HG03571 (cell line): Measurements from ENCODE around the gene ZBTB8B.
"Not testable (repeated sequence)": the region's sequence is repeated elsewhere in the genome, so short reads cannot be mapped to it uniquely, and the experiment has no call there.

Experiments
- ATAC-seq: cut with Tn5 transposase; IDR thresholded peaks from one replicate; pipeline ENCODE4 v1.9.1; 2021; ENCODE audit not compliant: unreplicated experiment

ZBTB8B gene

DNA sequence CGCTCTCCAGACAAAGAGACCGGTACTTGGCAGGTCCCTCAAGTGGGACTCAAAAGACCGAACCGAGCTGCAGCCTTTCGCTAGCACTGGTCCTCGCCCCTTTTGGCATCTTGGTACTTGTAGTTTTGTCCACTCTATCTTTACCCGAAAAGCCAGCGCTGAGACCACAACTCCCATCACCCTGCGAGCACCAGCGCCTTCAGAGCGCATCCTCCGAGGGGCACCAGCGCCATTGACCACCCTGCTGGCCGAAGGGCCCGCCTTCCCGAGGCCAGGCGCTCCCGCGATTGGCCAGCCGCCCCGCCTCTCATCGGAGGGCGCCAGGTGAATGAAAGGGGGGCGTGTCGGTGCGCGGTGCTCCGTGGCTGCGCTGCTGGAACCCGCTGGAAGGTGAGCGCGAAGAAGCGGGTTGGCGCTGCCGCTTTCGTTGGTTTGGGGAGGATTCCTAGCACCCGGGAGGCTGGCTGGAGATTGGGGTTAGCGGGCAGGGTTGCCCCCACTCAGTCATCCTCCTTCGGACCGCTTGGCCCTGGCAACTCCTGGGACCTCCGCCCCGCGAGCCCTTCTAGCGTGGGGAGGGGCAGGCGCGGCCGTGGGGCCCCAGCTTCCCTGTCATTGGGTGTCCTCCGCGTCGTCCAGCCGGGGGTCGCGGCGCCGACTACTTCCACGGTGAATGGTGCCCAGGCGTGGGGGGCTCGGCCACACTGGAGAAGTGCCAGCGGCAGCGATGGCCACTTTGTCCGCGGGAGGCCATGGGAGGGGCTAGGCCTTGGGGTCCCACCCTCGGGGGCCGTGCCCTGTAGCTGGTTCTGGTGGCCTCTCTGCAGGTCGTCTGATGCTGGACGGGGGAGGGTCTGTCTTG lies at the start of gene ZBTB8B:
TSS of gene ZBTB8B (plus strand) at position 357 of the 862 bp plus-strand sequence. CDS start 5,553 bp downstream, outside the sequence.
- no peak for ATAC-seq

DNA sequence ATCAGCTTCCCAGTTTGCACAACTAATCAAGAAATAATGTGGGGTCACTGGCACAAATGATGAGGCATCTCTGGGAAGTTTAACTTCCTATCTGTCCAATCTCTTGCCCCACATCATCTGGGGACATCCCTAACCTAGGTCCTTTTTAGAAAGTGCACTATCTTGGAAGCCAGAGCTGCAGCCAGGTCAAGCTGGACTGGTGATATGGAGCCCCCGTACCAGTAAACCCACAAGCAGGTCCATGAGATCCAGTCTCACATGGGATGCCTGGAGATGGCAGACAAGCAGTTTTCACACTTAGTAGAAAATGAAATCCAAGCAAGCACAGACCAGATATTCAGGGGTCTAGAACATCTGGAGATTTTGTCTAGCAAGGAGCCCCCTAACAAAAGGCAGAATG lies 43.1 kb upstream of the ZBTB8B start:
- ATAC-seq = no peak

DNA sequence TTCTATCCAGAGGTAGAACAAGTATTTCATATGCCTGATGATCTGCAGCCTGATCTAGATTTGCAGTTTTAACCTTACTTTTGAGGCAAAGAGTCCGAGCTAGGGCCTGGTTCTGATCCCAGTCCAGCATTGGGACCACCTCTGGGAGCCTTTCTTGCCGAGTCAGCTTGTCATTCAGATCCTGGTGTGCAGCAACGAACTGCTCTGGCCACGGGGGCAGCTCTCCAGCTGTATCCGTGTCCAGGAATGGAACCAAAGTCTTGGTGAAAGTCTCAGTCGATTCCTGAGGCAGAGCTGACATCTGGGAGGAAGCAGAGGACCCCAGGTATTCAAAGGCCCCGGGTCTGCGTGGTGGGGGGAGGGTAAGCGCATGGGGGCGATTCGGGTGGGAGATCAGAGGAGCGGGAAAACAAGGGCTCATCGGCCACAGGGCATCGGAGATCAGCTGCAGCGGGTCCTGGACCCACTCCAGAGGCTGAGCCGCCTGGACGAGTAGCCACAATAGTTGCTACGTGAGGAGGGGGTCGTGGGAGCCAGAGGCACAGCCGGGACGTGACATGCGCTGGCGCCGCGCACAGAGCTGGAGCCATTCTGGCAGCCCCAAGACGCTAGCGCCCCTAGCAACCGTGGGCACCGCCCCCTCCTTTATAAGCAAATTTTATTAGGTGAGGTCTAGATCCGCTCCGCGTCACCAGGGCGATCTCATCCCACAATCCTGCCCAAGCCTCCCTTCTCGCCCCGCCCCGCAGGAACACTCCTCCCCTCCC lies 38.2 kb upstream of the ZBTB8B start:
- no peak for ATAC-seq

DNA sequence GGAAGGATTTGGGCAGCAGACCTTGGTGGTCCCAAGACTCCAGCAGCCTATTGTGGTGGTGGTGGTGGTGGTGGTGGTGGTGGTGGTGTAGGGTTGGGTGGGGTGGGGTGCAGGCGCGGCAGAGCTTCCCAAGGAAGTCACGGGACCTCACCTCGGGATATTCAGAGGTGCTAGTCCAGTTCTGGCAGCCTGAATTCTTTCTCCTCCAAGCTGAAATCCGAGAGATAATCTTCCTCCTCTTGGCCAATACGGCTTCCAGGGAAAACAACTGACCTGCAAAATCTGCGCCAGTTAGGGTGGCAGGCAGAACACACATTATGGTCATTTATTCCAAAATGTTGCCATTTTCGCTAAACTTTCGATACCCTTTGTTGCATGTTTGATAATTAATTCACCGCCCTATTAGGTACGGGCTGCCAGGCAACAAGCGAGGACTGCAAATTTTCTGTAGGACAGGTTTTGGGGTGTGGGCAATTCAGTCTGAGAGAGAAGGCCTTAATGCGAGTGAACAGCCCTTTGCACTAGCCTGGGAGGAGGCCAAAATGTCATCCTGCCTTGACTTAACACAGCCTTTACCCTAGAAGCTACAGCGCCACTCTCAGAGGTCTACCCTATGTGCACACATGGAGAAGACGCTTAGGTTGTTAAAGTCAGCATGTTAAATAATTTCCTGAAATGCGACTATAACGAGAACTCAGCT lies 37.5 kb upstream of the ZBTB8B start:
- no peak for ATAC-seq

DNA sequence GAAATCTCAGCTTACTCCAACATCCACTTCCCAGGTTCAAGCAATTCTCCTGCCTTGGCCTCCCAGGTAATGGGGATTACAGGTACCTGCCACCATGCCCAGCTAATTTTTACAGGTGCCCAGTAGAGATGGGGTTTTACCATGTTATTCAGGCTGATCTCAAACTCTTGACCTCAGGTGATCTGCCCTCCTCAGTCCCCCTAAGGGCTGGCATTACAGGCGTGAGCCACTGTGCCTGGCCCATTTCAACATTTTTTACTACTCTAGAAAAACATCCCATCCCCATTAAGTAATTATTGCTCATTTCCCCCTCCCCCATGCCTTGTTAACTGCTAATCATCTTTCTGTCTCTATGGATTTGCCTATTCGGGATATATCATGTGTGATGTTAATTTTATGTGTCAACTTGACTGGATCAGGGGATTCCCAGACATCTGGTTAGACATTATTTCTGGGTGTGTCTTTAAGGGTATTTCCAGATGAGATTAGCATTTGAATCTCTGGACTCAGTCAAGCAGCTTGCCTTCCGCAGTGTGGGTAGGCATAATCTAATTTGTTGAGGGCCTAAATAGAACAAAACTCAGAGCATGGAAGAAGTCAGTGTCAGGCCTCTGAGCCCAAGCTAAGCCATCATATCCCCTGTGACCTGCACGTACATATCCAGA lies 33.0 kb upstream of the ZBTB8B start:
- ATAC-seq = no peak

DNA sequence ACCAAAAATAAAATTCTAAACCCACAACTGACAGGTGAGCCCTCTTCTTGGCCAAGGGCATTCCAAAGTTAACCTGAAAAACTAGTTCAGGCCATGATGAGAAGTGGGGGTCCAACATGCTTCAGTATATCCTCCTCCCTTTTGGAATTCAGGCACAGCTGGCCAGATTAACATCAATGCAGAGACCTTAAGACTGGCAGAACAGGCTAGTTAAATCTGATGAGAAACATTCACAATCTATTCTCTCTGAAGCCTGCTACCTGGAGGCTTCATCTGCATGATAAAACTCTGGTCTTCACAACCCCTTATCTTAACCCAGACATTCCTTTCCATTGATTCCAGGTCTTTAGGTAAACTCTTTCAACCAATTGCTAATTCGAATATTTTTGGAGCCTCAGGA lies 26.7 kb upstream of the ZBTB8B start:
- no peak for ATAC-seq

DNA sequence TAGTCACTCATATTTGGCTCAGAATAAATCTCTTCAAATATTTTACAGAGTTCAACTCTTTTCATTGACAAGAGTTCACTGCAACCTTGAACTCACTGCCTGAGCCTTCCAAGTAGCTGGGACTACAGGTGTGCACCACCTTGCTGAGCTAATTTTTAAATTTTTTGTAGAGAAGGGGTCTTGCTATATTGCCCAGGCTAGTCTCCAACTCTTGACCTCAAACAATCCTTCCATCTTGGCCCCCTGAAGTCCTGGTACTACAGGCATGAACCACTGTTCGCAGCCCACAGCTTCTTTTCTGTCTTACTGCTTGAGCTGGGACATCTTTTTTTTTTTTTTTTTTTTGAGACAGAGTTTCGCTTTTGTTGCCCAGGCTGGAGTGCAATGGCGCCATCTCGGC lies 26.1 kb upstream of the ZBTB8B start:
- ATAC-seq = not testable (repeated sequence)

DNA sequence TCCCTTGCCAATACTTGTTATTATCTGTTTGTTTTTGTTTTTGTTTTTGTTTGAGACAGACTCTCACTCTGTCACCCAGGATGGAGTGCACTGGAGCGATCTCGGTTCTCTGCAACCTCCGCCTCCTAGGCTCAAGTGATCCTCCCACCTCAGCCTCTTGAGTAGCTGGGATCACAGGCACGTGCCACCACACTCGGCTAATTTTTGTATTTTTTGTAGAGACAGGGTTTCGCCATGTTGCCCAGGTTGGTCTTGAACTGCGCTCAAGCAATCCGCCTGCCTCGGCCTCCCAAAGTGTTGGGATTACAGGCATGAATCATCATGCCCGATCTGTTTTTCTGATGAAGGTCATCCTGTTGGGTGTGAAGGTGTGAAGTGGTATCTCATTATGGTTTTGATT lies 23.4 kb upstream of the ZBTB8B start:
- not testable (repeated sequence) for ATAC-seq

DNA sequence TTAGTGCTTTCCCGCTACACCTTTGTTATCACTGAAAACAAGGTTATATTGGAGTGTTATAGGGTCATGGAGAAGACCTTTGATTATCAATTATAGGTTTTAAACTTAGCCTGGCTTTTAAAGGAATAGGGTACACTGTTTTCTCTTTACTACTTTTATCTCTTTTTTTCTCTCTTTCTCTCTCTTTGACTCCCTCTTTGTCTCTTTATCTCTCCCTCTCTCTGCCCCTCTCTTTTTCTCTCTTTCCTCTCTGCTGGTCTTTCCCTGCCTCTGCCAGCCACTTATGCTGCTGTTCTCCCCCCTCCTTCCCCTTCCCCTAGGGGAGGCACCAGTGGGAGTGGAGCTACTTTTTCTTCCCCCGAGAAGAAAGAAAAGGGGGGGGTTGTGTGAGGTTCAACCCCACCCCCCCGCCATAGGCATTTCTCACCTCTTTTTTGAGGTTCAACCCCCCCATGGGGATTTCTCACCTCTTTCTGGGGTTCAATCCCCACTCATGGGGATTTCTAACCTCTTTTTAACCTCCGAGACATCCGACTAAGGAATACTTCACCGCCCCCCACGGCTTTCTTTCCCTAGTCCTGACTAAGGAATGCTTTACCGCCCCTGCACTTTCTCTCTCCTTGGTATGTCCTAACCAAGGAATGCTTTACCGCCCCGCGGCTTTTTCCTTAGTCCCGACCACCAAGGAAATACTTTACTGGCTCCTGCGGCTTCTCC lies 17.2 kb upstream of the ZBTB8B start:
- ATAC-seq = no peak

DNA sequence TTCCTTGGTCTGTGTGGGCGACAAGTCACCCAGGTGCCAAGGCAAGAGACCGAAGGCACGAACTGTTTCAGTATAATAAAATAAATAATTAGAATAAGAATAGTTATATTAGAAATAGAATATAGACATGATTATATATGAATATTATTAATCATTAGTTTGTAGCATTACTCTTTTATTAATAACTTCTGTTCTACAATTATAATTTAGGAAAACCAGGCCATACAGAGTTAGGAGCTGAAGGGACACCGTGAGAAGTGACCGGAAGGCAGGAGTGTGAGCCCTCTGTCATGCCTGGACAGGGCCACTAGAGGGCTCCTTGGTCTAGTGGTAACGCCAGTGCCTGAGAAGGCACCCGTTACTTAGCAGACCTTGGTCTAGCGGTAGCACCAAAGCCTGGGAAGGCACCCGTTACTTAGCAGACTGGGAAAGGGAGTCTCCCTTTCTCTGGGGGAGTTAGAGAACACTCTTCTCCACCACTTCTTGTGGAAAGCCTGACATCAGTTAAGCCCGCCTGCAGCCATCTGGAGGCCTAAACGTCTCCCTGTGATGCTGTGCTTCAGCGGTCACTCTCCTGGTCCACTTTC lies 16.6 kb upstream of the ZBTB8B start:
- ATAC-seq = not testable (repeated sequence)

DNA sequence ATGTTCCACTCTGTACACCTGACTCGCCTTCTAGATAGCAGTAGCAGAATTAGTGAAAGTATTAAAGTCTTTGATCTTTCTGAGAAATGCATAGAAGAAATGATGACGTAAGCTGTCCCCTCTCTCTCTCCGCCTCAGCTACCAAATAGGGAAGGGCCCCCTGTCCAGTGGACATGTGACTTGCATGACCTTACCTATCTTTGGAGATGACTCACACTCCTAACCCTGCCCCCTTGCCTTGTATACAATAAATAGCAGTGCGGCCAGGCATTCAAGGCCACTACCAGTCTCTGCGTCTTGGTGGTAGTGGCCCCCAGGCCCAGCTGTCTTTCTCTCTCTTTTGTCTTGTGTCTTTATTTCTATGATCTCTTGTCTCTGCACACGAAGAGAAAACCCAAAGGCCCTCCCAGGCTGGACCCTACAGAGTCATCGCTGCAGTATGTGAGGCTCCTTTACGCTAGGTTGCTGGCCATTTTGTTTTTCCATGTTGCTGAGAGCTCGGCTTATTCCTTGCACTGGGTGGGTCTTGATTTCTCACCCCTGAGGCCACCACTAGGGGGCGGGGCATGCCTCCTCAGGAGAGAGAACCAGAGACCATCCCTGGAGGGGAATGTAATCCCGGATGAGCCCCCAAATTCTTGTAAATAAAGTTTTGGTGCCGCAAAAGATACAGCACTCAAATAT lies 16.0 kb upstream of the ZBTB8B start:
- no peak for ATAC-seq

DNA sequence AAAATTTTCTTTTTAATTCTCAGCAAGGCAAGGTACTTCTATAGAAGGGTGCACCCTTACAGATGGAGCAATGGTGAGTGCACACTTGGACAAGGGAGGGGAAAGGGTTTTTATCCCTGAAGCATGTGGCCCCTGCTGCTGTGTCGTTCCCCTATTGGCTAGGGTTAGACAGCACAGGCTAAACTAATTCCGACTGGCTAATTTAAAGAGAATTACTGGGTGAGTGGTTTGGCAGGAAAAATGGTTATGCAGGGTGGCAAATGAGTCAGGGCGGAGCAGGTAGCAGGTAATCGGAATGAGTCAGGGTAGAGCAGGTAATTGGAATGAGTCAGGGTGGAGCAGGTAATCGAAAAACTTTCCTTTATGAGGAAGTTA lies 15.4 kb upstream of the ZBTB8B start:
- ATAC-seq = not testable (repeated sequence)

DNA sequence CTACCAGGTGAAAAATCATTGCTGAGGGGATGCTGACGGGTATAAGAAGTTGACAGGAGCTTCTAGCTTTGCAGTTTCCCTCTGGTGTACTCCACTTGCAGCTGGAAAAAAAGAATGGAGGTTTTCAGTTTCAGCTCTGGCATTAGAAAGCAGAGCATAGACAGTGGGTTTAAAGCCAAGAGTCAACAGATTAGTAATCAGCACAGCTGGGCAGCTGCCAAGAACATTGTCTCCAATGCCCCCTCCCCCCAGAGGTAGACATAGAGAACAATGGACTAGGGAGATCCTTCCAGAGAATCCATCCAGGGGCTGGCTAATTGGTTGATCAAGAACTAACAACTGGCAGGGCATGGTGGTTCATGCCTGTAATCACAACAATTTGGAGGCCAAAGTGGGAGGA lies 10.1 kb upstream of the ZBTB8B start:
- ATAC-seq = no peak

DNA sequence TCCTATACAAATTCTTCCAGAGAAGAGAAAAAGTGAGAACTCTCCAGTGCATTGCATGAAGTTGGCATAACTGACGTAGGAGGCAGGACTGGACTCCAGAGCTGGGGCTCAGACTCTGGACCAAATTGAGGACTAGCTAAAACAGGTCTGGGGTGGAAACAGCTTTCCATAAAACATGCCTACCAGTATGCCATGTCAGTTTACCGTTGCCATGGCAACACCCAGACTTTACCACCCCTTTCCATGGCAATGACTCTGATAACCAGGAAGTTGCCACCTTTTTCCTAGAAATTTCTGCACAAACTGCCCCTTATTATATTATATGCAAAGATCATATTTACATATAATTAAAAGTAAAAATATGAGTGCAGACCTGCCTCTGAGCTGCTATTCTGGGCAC lies 8.9 kb upstream of the ZBTB8B start:
- no peak for ATAC-seq

DNA sequence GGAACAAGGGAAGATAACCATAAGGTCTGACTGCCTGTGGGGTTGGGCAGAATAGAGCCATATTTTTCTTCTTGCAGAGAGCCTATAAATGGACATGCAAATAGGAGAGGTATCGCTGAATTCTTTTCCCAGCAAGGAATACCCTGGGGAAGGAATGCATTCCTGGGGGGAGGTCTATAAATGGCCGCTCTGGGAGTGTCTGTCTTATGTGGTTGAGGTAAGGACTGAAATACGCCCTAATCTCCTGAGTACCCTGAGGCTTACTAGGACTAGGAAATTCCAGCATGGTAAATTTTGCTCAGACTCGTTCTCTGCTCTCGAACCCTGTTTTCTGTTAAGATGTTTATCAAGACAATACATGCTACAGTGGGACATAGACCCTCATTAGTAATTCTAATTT lies 6.1 kb upstream of the ZBTB8B start:
- ATAC-seq = not testable (repeated sequence)

DNA sequence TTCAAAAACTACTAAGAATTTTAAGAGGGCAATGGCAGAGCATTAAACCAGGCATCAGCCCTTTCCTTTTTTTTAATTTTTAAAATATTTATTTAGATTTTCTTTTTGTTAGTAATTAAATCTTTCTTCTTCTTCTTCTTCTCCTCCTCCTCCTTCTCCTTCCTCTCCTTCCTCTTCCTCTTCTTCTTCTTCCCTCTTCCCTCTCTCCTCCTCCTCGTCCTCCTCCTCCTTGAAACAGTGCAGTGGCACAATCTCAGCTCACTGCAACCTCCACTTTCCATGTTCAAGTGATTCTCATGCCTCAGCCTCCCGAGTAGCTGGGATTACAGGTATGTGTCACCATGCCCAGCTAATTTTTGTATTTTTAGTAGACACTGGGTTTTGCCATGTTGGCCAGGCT lies 1.9 kb upstream of the ZBTB8B start:
- not testable (repeated sequence) for ATAC-seq

DNA sequence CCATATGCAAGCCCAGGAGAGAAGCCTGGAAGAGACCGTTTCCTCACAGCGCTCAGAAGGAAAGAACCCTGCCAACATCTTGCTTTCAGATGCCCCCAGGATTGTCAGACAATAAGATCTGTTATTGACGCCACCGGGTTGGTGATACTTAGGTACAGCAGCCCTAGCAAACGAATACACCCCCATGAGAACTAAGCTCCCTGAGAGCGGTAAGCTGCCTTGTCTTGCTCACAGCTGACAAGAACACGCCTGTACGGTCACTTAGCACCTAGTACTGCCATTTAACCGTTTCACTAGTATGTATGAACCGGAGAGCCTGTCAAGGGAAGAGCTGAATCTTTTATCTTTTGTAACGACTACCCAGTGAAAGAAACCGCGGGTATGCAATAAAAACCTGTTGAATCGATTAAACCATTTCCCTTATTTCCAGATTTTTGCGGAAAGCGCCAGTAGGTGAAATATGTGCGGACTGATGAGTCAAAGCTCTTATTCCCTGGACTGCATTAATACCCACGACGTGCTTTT lies 619 bp upstream of the ZBTB8B start:
- ATAC-seq = no peak

DNA sequence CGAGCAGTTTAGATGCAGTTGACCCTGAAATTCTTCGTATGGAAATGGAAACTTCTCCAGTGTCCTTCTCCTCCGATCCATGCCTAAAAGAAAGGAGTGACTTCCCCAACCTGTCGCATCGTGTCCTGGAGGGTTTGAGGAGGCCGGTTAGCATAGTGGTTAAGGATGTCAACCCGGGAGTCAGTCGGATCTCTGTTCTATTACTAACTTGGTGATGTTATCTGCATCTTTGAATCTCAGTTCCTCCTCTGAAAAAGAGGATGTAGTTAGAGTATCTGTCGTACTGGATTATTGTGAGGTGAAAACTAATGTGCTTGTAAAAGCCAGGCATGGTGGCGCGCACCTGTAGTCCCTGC lies 684 bp downstream of the ZBTB8B start:
- no peak for ATAC-seq

DNA sequence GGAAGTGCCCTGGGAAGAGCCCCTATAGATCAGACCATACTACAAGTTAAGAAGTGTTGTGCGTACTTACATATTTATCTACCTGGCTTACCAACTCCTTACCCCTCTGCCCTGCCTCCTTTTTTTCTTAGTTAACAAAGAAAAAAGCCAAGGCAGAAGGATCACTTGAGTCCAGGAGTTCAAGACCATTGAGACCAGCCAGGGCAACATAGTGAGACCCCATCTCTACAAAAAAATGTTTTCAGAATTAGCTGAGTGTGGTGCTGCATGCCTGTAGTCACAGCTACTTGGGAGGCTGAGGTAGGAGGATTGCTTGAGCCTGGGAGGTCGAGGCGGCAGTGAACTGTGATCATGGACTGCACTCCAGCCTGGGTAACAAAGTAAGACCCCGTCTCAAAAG lies 1.9 kb downstream of the ZBTB8B start:
- no peak for ATAC-seq
